Stimulated activated CD4-positive, alpha-beta T cell treated with anti-CD3 and anti-CD28 coated beads, TNF-alpha, amount 100 ng/mL, for 24 hours (primary cell): ENCODE measurements around the gene MCEE.
A peak's percentile ranks its signal among the peaks of the same experiment; 100 is the strongest.
"Not testable (repeated sequence)": the region's sequence is repeated elsewhere in the genome, so short reads cannot be mapped to it uniquely, and the experiment has no call there.

ENCODE experiments used
- DNase-seq, 3 experiments: peaks; one replicate each; pipeline ENCODE4 v3.0.0-alpha.2; 2020; ENCODE audit warnings: low read depth in 3 of 3

The MCEE gene

DNA sequence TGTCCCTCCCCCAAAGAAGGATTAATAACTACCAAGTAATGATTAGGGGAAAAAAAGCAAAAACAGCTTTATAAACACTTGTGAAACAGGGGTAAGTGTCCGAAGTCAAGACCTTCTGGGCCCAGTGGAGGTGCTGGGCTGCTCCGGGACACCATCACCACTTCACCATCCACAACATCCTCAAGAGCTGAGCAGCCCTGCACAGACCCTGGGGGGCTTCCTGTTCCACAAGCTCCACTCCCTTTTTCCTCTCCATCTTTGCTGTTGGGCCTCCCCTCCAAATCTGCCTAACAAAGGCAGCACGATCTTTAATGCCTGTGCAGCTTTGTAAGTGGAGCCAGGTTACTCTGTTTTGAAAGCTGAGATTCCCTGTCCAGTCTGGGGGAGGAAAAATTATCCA lies 46.7 kb downstream of the MCEE start:
- DNase-seq: not testable (repeated sequence)

DNA sequence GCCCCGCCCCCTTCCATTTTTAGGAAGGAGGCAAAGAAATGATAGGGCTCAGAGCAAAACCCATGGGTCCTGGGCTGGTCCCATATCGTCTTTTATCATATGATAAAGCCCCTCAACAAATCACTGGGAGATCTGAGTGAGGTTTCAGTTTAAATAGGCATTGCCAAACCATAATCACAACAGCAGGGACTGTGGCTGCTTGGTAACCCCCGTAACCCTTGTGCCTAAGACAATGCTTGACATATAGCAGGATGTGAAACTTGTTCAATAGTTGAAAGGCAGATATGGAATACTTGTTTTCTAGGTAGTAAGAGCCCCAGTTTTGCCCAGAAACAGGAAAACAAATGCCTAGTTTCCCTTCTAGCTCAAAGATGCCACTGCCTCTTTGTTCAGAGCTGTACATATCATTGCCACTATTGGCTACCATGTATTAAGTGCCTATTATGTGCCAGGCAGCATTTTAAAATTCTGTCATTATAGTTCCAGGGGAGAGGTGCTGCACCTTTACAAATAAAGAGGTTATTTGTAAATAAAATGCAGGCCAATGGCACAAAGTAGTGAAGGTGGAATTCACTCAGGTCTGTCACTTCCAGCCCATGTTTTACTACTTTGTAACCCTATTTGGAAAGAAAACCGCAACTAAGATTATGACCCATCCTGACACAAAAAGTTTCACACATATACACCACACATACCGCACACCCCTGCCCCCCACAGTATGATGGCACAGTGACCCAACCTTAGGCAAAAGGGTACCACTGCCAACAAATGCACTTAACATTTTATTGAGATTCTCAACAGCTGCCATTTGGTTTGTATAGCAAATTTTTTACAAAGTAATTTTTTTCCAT lies 47.4 kb downstream of the MCEE start:
- peak in 2 of 3 experiments; percentile 34 to 64 for DNase-seq

DNA sequence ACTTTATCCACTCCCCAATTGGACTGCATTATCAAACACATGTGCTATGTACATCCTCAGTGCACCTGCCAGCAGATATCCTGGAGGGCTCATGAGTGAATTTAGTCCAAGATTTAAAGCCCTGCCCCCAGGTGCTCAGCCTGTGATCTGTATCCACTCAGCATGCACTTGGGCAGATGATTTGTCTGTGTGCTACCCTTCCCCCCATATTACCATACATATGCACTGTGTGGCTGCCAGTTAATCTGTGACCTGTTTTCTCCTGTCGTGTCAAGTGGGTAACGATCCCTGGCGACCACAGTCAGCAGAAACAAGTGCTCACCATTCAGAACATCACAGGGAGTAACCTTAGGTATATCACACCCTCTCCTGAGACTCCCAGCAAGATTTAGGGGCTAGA lies 51.4 kb downstream of the MCEE start:
- no peak for DNase-seq

- DNase-seq: no peak
Measured at GRCh38 chr2:71074893-71075395, 55.1 kb downstream of the MCEE start.

DNA sequence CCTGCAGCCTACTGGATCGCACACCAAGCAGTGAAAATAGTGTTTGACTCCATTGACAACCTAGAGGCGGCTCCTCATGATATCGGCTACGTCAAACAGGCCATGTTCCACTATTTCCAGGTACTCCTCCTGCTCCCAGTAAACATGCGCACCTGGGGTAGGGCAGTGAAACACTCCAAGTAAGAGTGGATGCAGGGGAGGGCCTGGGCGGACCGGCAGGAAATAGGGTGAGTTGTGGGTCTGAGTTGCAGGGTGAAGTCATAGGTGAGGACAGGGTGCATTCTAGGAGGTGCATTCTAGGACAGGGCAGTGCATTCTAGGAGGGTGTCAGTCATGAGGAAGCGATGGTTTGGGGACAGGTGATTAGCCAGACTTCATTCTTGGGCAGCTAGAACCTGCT lies 56.6 kb downstream of the MCEE start:
- DNase-seq: no peak

GRCh38 chr2:71072492-71072891 lies 57.5 kb downstream of the MCEE start:
- no peak for DNase-seq

DNA sequence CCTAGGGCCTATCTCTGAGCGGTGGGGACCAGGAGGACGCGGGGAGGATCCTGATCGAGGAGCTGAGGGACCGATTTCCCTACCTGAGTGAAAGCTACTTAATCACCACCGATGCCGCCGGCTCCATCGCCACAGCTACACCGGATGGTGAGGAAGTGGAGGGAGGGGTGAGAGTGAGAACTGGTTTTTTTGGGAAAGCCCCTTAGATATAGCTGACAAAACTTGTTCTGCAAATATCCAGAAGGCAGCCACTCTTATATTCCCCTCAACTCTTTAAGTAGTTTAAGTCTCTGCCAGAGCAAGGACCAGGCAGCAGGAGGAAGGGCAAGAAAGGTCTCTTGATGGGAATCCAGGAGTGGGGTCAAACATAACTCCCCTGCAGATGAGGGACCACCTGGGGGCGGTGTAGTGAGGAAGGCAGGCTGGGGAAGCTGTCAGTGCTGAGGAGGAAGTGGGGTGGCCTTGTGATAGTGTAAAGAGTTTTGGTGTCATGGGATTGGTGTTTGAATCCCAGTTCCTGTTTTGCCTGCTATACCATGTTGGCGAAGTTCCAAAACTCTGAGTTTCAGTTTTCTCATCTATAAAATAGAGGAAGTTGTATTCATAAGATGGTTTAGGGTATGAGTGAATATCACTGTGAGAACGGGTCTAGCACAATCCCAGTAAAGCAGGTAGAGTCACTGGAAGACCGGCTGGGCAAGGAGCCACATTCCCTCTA lies 58.2 kb downstream of the MCEE start:
- peak; percentile 25 to 59 (median 37) for DNase-seq

- DNase-seq: no peak
Measured at GRCh38 chr2:71070294-71071093, 59.5 kb downstream of the MCEE start.

DNA sequence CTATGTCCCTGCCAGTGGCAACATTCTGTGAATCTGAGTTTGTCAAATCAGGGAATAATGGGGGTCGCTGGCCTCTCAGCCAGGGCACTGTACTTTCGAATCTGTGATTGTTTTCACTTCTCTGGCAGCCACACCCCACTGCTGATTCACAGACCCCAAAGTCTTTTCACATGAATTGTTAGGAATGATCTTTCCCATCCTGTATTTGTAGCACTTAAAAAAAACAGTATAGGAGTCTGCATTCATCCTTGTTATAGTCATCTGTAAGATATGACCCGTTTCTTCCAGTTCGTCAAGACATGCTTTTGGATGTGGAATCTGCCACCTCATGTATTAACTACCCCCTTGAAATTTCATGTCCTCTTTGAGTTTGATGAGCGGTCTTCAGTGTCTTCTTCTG lies 60.7 kb downstream of the MCEE start:
- no peak for DNase-seq

DNA sequence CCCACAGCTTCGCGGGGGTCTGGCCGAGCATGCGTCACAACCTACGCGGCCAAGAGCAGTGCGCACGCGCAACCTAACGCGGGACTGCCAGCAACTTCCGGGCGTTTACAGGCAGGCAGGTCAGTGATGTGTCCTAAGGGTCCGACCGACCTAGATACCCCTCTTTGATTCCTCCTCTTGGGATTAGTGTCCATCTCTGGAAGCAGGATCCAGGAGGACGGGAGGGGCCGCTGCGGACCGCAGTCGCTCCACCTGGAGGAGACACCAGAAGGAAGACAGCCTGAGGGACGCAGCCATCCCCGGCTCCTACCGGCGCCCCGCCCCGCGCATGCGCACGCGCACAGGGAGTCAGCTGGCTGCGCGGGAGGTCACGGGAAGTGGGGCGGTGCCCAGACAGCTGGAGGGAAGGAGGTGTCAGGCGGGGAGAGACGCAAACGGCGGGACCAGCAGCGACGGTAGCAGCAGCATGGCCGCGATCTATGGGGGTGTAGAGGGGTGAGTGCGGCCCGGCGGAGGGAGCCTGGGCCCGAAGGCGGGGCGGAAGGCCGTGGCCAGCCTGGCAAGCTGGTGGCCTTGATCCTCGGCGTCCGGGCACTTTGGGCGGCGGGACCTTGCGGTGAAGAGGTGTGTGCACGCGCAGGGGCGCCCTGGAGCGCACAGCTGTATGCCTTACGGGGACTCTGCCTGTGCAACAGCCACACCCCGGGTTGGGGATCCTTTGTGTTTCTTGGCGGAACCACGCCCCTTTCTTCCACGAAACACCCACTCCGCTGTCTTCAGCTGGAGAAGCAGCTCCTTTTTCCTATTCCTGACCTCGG lies 61.6 kb downstream of the MCEE start, which contains the start of gene NAGK:
Gene NAGK (plus strand): TSS at position 431 of the 818 bp plus-strand sequence. CDS start 36 bp downstream, at position 467.
- peak; percentile 90 to 95 (median 92) for DNase-seq

GRCh38 chr2:71067567-71068217 lies 62.3 kb downstream of the MCEE start:
- no peak for DNase-seq

DNA sequence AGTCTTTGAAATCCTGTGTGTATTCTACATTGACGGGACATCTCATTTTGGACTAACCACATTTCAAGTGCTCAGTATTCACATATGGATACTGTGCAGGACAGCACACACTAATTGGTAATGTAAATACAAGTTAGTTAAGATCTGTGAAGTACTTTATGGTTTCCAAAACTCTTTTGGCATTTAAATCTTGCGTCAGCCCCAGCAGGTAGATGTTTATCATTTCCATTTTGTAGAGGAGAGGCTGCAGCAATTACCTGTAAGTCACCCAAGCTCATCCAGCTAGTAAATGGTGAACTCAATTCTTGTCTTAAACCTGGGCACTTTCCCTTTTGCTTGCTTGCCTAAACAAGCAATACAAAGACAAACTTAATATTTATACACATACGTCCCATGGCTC lies 63.2 kb downstream of the MCEE start:
- DNase-seq: no peak

DNA sequence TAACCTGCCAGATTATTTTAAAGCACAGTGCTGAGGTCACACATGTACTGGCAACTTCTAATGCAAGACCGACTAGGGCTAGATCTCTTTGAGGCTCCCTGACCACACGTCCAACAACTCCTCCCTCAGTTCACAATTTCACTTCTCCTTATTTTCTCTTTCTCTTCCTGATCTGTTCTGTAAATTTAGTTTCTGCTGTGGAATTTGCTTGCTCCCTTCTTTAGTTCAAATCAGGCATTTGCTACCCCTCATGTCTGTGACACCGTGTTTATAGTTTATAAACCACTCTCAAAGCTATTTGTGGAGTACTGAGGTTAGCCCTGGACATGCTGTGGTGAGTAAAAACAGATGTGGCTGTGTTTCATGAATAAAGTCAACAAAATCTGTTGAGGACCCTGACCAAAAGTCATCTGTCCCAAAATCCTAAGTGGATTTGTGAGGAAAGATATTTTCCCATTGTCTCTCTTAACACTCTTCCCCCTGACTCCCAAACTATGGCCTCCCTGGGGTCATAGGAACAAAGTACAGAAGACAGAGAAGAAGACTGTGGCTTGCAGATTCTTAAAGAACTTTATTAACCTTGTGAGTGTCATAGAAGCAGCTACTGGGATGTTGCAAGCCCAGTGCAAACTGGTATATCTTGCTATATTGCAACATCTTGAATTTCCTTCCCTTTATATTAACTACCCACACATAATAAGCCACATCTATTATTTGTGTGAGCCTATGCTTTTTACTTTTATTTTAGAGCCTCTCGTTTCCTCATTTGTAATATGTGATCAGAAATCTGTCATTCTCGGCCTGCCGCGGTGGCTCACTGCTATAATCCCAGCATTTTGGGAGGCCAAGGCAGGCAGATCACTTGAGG lies 65.0 kb downstream of the MCEE start:
- no peak for DNase-seq

- no peak for DNase-seq
Measured at GRCh38 chr2:71064110-71064611, 65.9 kb downstream of the MCEE start.

DNA sequence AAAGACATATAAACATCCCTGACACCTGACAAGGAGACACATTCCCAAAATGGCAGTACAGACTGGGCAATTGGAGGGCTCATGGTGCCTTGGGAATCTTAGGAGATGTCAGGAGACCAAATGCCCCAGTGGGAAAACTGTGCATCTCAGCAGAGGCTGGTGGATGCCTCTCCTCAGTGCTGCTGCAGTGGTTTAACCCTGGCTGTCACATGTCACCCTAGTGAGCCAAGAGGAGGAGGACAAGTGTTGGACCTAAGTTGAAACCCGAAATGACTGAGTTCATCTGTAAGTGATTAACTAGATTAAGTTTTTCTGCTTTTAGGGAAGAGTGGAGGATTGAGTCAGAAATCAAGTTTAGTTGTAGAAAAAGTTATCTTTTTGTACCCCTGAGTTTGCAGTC lies 66.8 kb downstream of the MCEE start:
- no peak for DNase-seq

GRCh38 chr2:71060871-71061270 lies 69.2 kb downstream of the MCEE start:
- no peak for DNase-seq

DNA sequence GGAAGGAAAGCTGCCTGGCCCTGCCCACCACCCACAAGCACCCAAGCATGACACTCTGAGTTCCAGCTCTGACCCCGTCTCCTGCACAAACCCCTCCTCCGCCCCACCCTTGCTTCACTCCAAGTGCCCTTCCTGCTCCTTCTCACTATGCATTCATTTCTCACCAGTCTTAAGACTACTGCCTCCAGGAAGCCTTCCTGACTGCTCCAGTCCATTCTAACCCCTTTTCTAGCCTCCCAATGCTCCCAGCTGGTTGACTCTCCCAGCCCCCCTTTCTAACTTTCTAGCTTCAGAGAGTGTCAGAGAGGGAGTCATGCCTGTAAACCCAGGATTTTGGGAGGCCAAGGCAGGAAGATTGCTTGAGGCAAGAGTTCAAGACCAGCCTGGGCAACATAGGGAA lies 69.8 kb downstream of the MCEE start:
- DNase-seq: no peak
